Neural progenitor cell (in vitro differentiated cells): ENCODE data around the gene GALNT17. TPM values are rescaled to one million over a fixed set of nuclear protein-coding genes. Genes with fewer than 3 reads are reported as not detected.

ENCODE experiments used
- DNase-seq: peaks from one replicate; pipeline ENCODE4 v3.0.0-alpha.2; 2016; ENCODE audit warnings: low spot score
- H2AFZ ChIP-seq: fragments of 200-600 bp; sonication (generic); replicated peaks from 2 replicates; pipeline ENCODE4 v1.6.1; 2016; ENCODE audit warnings: antibody characterized with exemption
- H3F3A ChIP-seq: fragments of 200-600 bp; sonication (generic); 2 replicates; pipeline ENCODE4 v1.6.1; 2016; ENCODE audit warnings: antibody characterized with exemption, low read depth
- H3K27ac ChIP-seq: fragments of 200-600 bp; sonication (generic); 2 replicates; pipeline ENCODE4 v1.5.1; 2016; ENCODE audit warnings: mild to moderate bottlenecking
- H3K27me3 ChIP-seq: fragments of 200-600 bp; sonication (generic); 2 replicates; pipeline ENCODE4 v1.6.1; 2016; ENCODE audit warnings: mild to moderate bottlenecking, moderate library complexity
- H3K36me3 ChIP-seq: fragments of 200-600 bp; sonication (generic); 2 replicates; pipeline ENCODE4 v1.5.1; 2016
- H3K4me1 ChIP-seq: fragments of 200-600 bp; sonication (generic); 2 replicates; pipeline ENCODE4 v1.6.1; 2016; ENCODE audit warnings: mixed run types
- H3K4me2 ChIP-seq: fragments of 200-600 bp; sonication (generic); 2 replicates; pipeline ENCODE4 v1.6.1; 2016
- H3K4me3 ChIP-seq: fragments of 200-600 bp; sonication (generic); 2 replicates; pipeline ENCODE4 v1.5.1; 2016
- H3K79me2 ChIP-seq: fragments of 200-600 bp; sonication (generic); 2 replicates; pipeline ENCODE4 v1.6.1; 2016; ENCODE audit warnings: low read depth
- H3K9ac ChIP-seq: fragments of 200-600 bp; sonication (generic); 2 replicates; pipeline ENCODE4 v1.6.1; 2016
- H3K9me3 ChIP-seq: fragments of 200-600 bp; sonication (generic); 2 replicates; pipeline ENCODE4 v1.5.1; 2016; ENCODE audit warnings: low read depth
- H4K20me1 ChIP-seq: fragments of 200-600 bp; sonication (generic); 2 replicates; pipeline ENCODE4 v1.6.1; 2016; ENCODE audit warnings: low read depth
- H3K27ac Mint-ChIP-seq: 3 replicates; pipeline ENCODE4 v1.8.0; 2021; ENCODE audit warnings: mixed read lengths
- H3K27me3 Mint-ChIP-seq: 2 replicates; pipeline ENCODE4 v1.8.0; 2022; ENCODE audit warnings: low read depth, mild to moderate bottlenecking, inconsistent platforms, moderate library complexity, mixed read lengths; ENCODE audit not compliant: insufficient read depth
- H3K36me3 Mint-ChIP-seq: 3 replicates; pipeline ENCODE4 v1.8.0; 2021; ENCODE audit warnings: mixed read lengths
- H3K4me1 Mint-ChIP-seq: 3 replicates; pipeline ENCODE4 v1.8.0; 2021; ENCODE audit warnings: mixed read lengths
- H3K4me3 Mint-ChIP-seq: 3 replicates; pipeline ENCODE4 v1.8.0; 2021; ENCODE audit warnings: mild to moderate bottlenecking, moderate library complexity, mixed read lengths
- H3K9me3 Mint-ChIP-seq: 3 replicates; pipeline ENCODE4 v1.8.0; 2020; ENCODE audit warnings: mixed read lengths
- EZH2 ChIP-seq: fragments of 200-600 bp; sonication (generic); IDR thresholded peaks from 2 replicates; pipeline ENCODE4 v1.6.1; 2017; ENCODE audit warnings: antibody characterized with exemption, mild to moderate bottlenecking, moderate library complexity
- EZH2phosphoT487 ChIP-seq: fragments of 200-600 bp; sonication (generic); IDR thresholded peaks from 2 replicates; pipeline ENCODE4 v1.6.1; 2017; ENCODE audit warnings: antibody characterized with exemption
- total RNA-seq: library from RNA; depleted of rRNA; stranded (reverse); fragments of >200 nt; gene quantifications from 2 replicates; pipeline ENCODE4 v1.2.3, GENCODE V29; 2015; ENCODE audit warnings: low replicate concordance
- TF ChIP-seq, protein P1 (sequence below): fragments of 200-600 bp; sonication (generic); IDR thresholded peaks from 2 replicates; pipeline ENCODE4 v1.5.1; 2017; ENCODE audit warnings: antibody characterized with exemption, mild to moderate bottlenecking

The GALNT17 gene
- total RNA-seq, 1 donor from 2014 or later = 17.1 TPM

DNA sequence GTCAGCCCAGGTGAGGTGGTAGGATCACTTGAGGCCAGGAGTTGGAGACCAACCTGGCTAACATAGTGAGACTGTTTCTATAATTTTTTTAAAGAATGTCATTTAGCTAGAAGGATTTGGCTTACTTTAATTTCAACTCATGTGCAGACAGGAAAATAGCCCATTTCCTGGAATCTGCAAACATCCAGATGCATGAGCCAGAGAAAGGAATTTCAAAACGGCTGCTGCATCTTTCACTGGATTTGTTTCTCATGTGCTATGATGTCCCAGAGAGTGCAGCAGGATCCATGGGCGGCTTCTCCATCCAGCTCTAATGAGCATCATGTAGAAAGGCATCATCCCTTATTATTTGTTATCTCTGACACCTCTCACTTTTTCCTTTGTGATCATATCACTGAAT, 149.3 kb downstream of the GALNT17 start:
- no peak overlapping the region for H3K4me3 Mint-ChIP-seq
- no peaks in the 10 kb centered on the region for H3K36me3 Mint-ChIP-seq

DNA sequence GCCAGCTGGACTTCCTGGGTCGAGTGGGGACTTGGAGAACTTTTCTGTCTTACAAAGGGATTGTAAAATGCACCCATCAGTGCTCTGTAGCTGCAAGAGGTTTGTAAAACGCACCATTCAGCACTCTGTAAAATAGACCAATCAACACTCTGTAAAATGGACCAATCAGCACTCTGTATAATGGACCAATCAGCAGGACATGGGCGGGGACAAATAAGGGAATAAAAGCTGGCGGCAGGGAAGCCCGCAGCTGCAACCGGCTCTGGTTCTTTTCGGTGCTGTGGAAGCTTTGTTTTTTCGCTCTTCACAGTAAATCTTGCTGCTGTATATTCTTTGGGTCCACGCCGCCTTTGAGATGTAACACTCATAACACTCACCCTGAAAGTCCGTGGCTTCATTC, 151.9 kb downstream of the GALNT17 start:
- no peak overlapping the region for H2AFZ ChIP-seq
- no peak overlapping the region for H3K27ac Mint-ChIP-seq
- no peaks in the 10 kb centered on the region for H3K27me3 ChIP-seq

More for the DNA sequence above, 149.3 kb downstream of the GALNT17 start:
- Histone ChIP-seq H3K27me3 (no peaks in the 10 kb centered on the region), H3K4me1 (peaks cover 29% of the 10 kb centered on the region), H3K4me3 (no peak overlapping the region), H3K27ac (no peak overlapping the region), H3K4me2 (no peak overlapping the region), H2AFZ (no peak overlapping the region), H3K79me2 (peaks cover 60% of the 10 kb centered on the region), H3K9me3 (no peaks in the 10 kb centered on the region), H3F3A (peaks cover 4% of the 10 kb centered on the region), H4K20me1 (no peaks in the 10 kb centered on the region), H3K9ac (no peak overlapping the region), H3K36me3 (no peaks in the 10 kb centered on the region)
- H3K27ac Mint-ChIP-seq = no peak overlapping the region
- no peaks in the 10 kb centered on the region for H3K27me3 Mint-ChIP-seq
- no peaks in the 10 kb centered on the region for H3K9me3 Mint-ChIP-seq
- TF ChIP-seq EZH2phosphoT487 (no peak), EZH2 (no peak)
- TF ChIP-seq, protein P1, sequence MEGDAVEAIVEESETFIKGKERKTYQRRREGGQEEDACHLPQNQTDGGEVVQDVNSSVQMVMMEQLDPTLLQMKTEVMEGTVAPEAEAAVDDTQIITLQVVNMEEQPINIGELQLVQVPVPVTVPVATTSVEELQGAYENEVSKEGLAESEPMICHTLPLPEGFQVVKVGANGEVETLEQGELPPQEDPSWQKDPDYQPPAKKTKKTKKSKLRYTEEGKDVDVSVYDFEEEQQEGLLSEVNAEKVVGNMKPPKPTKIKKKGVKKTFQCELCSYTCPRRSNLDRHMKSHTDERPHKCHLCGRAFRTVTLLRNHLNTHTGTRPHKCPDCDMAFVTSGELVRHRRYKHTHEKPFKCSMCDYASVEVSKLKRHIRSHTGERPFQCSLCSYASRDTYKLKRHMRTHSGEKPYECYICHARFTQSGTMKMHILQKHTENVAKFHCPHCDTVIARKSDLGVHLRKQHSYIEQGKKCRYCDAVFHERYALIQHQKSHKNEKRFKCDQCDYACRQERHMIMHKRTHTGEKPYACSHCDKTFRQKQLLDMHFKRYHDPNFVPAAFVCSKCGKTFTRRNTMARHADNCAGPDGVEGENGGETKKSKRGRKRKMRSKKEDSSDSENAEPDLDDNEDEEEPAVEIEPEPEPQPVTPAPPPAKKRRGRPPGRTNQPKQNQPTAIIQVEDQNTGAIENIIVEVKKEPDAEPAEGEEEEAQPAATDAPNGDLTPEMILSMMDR = no peak
- peaks cover 8% of the 10 kb centered on the region for H3K4me1 Mint-ChIP-seq
- no peak for DNase-seq

DNA sequence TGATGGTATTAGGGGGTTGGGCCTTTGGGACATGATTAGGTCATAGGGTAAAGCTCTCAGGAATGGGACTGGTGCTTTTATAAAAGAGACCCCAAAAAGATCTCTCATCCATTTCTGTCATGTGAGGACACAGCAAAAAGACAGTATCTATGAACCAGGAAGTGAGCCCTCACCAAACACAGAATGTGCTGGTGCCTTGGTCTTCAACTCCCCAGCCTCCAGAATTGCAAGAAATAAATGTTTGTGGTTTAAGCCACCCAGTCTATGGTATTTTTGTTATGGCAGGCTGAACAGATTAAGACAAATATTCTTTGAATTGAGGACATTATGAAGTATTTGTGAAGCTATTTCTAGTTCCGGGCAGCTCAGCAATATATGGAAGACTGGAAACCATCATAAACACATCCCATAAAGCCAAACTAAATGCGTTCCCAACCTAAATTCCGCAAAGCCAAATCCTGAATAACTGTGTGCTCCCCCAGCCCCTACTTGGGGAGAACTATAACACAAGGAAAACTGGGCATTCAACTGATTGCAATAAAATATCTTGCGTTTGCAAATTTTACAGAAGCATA, 153.7 kb downstream of the GALNT17 start:
- DNase-seq = no peak
- Mint-ChIP-seq H3K27ac (no peak overlapping the region), H3K4me3 (no peak overlapping the region), H3K27me3 (no peaks in the 10 kb centered on the region), H3K36me3 (no peaks in the 10 kb centered on the region), H3K4me1 (peaks cover 19% of the 10 kb centered on the region), H3K9me3 (no peaks in the 10 kb centered on the region)
- H3K4me1 ChIP-seq = peaks cover 35% of the 10 kb centered on the region
- TF ChIP-seq, protein P1 = no peak
- TF ChIP-seq EZH2 (no peak), EZH2phosphoT487 (no peak)
- no peak overlapping the region for H3K4me3 ChIP-seq
- peaks cover 44% of the 10 kb centered on the region for H3K79me2 ChIP-seq
- H3K27me3 ChIP-seq = no peaks in the 10 kb centered on the region
- H3K27ac ChIP-seq = no peak overlapping the region
- no peaks in the 10 kb centered on the region for H3K36me3 ChIP-seq
- H3K9me3 ChIP-seq = no peaks in the 10 kb centered on the region
- H3K9ac ChIP-seq = no peak overlapping the region
- H3F3A ChIP-seq = peaks cover 14% of the 10 kb centered on the region
- no peak overlapping the region for H3K4me2 ChIP-seq
- H4K20me1 ChIP-seq = no peaks in the 10 kb centered on the region
- H2AFZ ChIP-seq = no peak overlapping the region

More for the DNA sequence above, 151.9 kb downstream of the GALNT17 start:
- Mint-ChIP-seq H3K27me3 (no peaks in the 10 kb centered on the region), H3K4me3 (no peak overlapping the region), H3K36me3 (no peaks in the 10 kb centered on the region), H3K9me3 (no peaks in the 10 kb centered on the region), H3K4me1 (peaks cover 17% of the 10 kb centered on the region)
- Histone ChIP-seq H3K4me1 (peaks cover 35% of the 10 kb centered on the region), H3K27ac (no peak overlapping the region), H3K9ac (no peak overlapping the region), H3K9me3 (no peaks in the 10 kb centered on the region), H3F3A (peaks cover 10% of the 10 kb centered on the region), H3K79me2 (peaks cover 54% of the 10 kb centered on the region), H3K36me3 (no peaks in the 10 kb centered on the region), H3K4me2 (no peak overlapping the region), H4K20me1 (no peaks in the 10 kb centered on the region), H3K4me3 (no peak overlapping the region)
- TF ChIP-seq, protein P1 = no peak
- TF ChIP-seq EZH2 (no peak), EZH2phosphoT487 (no peak)
- no peak for DNase-seq
